GM23248 (cell line): ENCODE measurements around the gene FSD1L. TPM values are rescaled to one million over a fixed set of nuclear protein-coding genes. Genes with fewer than 3 reads are reported as not detected.
A peak's percentile ranks its signal among the peaks of the same experiment; 100 is the strongest.
"Not testable (repeated sequence)": the region's sequence is repeated elsewhere in the genome, so short reads cannot be mapped to it uniquely, and the experiment has no call there.

Experiments used
- DNase-seq: peaks from one replicate; pipeline ENCODE4 v3.0.0-alpha.2; 2015
- H2AFZ ChIP-seq: fragments of 200-600 bp; sonication (generic); 2 replicates; pipeline ENCODE4 v1.6.1; 2016; ENCODE audit warnings: antibody characterized with exemption
- H3F3A ChIP-seq: fragments of 200-600 bp; sonication (generic); 2 replicates; pipeline ENCODE4 v1.6.1; 2016; ENCODE audit warnings: mild to moderate bottlenecking, antibody characterized with exemption, mixed run types; ENCODE audit not compliant: insufficient read depth
- H3K27ac ChIP-seq: fragments of 200-600 bp; sonication (generic); 2 replicates; pipeline ENCODE4 v1.5.1; 2016; ENCODE audit warnings: mild to moderate bottlenecking
- H3K27me3 ChIP-seq: fragments of 200-600 bp; sonication (generic); replicated peaks from 2 replicates; pipeline ENCODE4 v1.6.1; 2016; ENCODE audit warnings: mild to moderate bottlenecking; ENCODE audit not compliant: insufficient read depth
- H3K36me3 ChIP-seq: fragments of 200-600 bp; sonication (generic); 2 replicates; pipeline ENCODE4 v1.6.1; 2016; ENCODE audit warnings: low read depth, mild to moderate bottlenecking
- H3K4me1 ChIP-seq: fragments of 200-600 bp; sonication (generic); 2 replicates; pipeline ENCODE4 v1.6.1; 2016; ENCODE audit warnings: mild to moderate bottlenecking; ENCODE audit not compliant: insufficient read depth
- H3K4me2 ChIP-seq: fragments of 200-600 bp; sonication (generic); one replicate; pipeline ENCODE4 v1.6.1; 2016; ENCODE audit warnings: mild to moderate bottlenecking; ENCODE audit not compliant: unreplicated experiment
- H3K4me3 ChIP-seq: fragments of 200-600 bp; sonication (generic); 2 replicates; pipeline ENCODE4 v1.5.1; 2016; ENCODE audit warnings: mild to moderate bottlenecking
- H3K79me2 ChIP-seq: fragments of 200-600 bp; sonication (generic); 2 replicates; pipeline ENCODE4 v1.6.1; 2016; ENCODE audit warnings: mild to moderate bottlenecking; ENCODE audit not compliant: insufficient read depth
- H3K9ac ChIP-seq: fragments of 200-600 bp; sonication (generic); 2 replicates; pipeline ENCODE4 v1.6.1; 2016; ENCODE audit warnings: mild to moderate bottlenecking
- H3K9me2 ChIP-seq: fragments of 200-600 bp; sonication (generic); 2 replicates; pipeline ENCODE4 v1.6.1; 2016; ENCODE audit warnings: mixed run types, mild to moderate bottlenecking, moderate library complexity; ENCODE audit not compliant: insufficient read depth
- H3K9me3 ChIP-seq: fragments of 200-600 bp; sonication (generic); one replicate; pipeline ENCODE4 v1.6.1; 2017; ENCODE audit warnings: low read depth
- H4K20me1 ChIP-seq: fragments of 200-600 bp; sonication (generic); 2 replicates; pipeline ENCODE4 v1.6.0; 2016; ENCODE audit not compliant: insufficient read depth
- EZH2 ChIP-seq: fragments of 200-600 bp; sonication (generic); IDR thresholded peaks from 2 replicates; pipeline ENCODE4 v1.6.1; 2018; ENCODE audit warnings: antibody characterized with exemption, mild to moderate bottlenecking; ENCODE audit not compliant: insufficient read depth, poor library complexity, severe bottlenecking
- EZH2phosphoT487 ChIP-seq: fragments of 200-600 bp; sonication (generic); IDR thresholded peaks from 2 replicates; pipeline ENCODE4 v1.6.1; 2018; ENCODE audit warnings: antibody characterized with exemption, moderate library complexity, mild to moderate bottlenecking, low read depth; ENCODE audit not compliant: insufficient read depth
- WGBS, 2 experiments: methylation state at CpG; one replicate each; pipeline ENCODE4 v1.1.6; 2015 to 2017; ENCODE audit warnings: low lambda C conversion rate in 2 of 2, low coverage in 1 of 2; ENCODE audit errors: missing lambda C conversion rate in 2 of 2; 5-methylcytosine and 5-hydroxymethylcytosine counted together
- in situ Hi-C: fragments of 300-500 bp; cut with MboI; formaldehyde crosslinking; loops from 2 replicates; pipeline ENCODE4 v1.15.0; 2020
- polyA plus RNA-seq: library from polyadenylated mRNA; unstranded; fragments of >200 nt; fragmentation: Nextera tagmentation; extraction: Ambion mirVana; gene quantifications from 2 replicates; pipeline ENCODE4 v1.2.1, GENCODE V29; 2016
- total RNA-seq: library from RNA; depleted of rRNA; stranded (reverse); fragments of >200 nt; shearing (Covaris generic); gene quantifications from 2 replicates; pipeline ENCODE4 v1.2.3, GENCODE V29; 2014

Gene FSD1L
- total and polyA plus RNA-seq, 2 experiments from 2014 or later: 2.7 TPM

DNA sequence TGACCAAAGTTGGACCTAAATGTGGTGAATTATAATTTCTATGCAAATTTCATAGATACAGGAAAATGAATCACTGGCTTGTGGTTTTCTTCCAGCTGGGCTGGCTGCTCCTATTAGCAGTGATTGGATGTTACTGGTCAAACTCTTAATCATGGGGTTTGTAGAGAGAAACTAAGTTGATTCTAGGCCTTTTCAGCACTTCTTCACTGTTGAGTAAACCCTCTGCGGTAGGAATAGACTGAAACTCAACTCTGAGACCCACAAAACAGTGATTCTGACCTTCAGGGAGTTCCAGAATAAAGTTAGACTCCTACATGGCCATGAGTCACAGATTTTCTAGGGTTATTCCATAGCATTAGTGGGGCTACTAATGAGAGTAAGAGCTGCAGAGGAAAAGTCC, 62.2 kb downstream of the FSD1L start:
- H3K9me2 ChIP-seq: no peaks in the 10 kb centered on the region
- H3K4me1 ChIP-seq: peaks cover 25% of the 10 kb centered on the region
- H2AFZ ChIP-seq: no peak overlapping the region
- TF ChIP-seq EZH2phosphoT487 (no peak), EZH2 (no peak)
- in situ Hi-C loops: no loop called here
- no peaks in the 10 kb centered on the region; the same call in 1 of the 2 replicates for H4K20me1 ChIP-seq
- peaks cover 17% of the 10 kb centered on the region for H3K36me3 ChIP-seq
- H3K4me3 ChIP-seq: no peak overlapping the region
- H3F3A ChIP-seq: peaks cover 32% of the 10 kb centered on the region
- H3K79me2 ChIP-seq: peaks cover 8% of the 10 kb centered on the region
- peak overlapping the region; percentile 47 for H3K27ac ChIP-seq
- peak overlapping the region; percentile 18 for H3K4me2 ChIP-seq
- H3K9ac ChIP-seq: no peak overlapping the region
- WGBS, 2 experiments: 25 to 28% methylated on average over 1 of the region's 1 CpG
- peak; percentile 80 for DNase-seq
- no peaks in the 10 kb centered on the region for H3K27me3 ChIP-seq
- H3K9me3 ChIP-seq: no peaks in the 10 kb centered on the region

DNA sequence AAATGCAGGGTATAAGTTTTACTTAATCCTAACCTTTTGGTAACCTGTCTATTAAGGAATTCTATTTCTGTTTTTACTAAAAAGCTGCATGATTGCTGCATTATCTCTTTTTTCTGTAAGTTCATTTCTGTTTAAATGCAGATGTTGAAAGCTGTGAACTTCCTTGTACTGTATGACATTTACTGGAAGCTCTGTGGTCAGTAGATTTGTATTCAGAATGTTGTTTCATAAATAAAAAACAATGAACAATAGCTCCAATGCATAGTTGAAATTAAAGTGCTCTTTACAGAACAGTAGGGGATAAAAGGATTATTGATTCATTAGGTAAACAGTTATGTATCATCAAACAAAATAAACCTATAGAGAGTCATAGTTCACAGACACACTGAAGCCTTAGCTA, 63.6 kb downstream of the FSD1L start:
- Histone ChIP-seq H3K27me3 (no peaks in the 10 kb centered on the region), H2AFZ (no peak overlapping the region), H4K20me1 (no peaks in the 10 kb centered on the region; the same call in 1 of the 2 replicates), H3K4me1 (peaks cover 25% of the 10 kb centered on the region), H3F3A (peaks cover 32% of the 10 kb centered on the region), H3K79me2 (no peaks in the 10 kb centered on the region), H3K4me3 (no peak overlapping the region), H3K36me3 (peaks cover 17% of the 10 kb centered on the region), H3K4me2 (no peak overlapping the region), H3K9me3 (no peaks in the 10 kb centered on the region), H3K9me2 (no peaks in the 10 kb centered on the region), H3K27ac (no peak overlapping the region), H3K9ac (no peak overlapping the region)
- no peak for TF ChIP-seq EZH2phosphoT487
- no peak for TF ChIP-seq EZH2
- in situ Hi-C loops: no loop called here
- no peak for DNase-seq

DNA sequence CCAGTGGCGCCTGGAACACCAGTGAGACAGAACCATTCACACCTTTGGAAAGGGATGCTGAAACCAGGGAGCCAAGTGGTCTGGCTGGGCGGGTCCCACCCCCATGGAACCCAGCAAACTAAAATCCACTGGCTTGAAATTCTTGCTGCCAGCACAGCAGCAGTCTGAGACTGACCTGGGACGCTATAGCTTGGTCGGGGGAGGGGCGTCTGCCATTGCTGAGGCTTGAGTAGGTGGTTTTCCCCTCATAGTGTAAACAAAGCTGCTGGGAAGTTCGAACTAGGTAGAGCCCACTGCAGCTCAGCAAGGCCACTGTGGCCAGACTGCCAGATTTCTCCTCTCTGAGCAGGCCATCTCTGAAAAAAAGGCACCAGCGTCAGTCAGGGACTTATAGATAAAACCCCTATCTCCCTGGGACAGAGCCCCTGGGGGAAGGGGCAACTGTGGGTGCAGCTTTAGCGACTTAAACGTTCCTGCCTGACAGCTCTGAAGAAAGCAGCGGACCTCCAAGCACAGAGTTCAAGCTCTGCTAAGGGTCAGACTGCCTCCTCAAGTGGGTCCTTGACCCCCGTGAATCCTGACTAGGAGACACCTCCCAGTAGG, 68.1 kb downstream of the FSD1L start:
- TF ChIP-seq EZH2 (no peak), EZH2phosphoT487 (no peak)
- Histone ChIP-seq H3K27me3 (no peaks in the 10 kb centered on the region), H4K20me1 (no peaks in the 10 kb centered on the region; the same call in 1 of the 2 replicates), H3K36me3 (peaks cover 19% of the 10 kb centered on the region), H3K4me3 (no peak overlapping the region), H3K4me2 (no peak overlapping the region), H3K27ac (no peak overlapping the region), H3K9me2 (no peaks in the 10 kb centered on the region), H3K9me3 (no peaks in the 10 kb centered on the region), H3F3A (peaks cover 11% of the 10 kb centered on the region), H3K9ac (no peak overlapping the region), H2AFZ (no peak overlapping the region), H3K79me2 (no peaks in the 10 kb centered on the region), H3K4me1 (peaks cover 6% of the 10 kb centered on the region; the same call in 1 of the 2 replicates)
- DNase-seq: no peak
- WGBS, 2 experiments: 96 to 98% methylated on average over 11 of the region's 11 CpGs
- in situ Hi-C loops: no loop called here

DNA sequence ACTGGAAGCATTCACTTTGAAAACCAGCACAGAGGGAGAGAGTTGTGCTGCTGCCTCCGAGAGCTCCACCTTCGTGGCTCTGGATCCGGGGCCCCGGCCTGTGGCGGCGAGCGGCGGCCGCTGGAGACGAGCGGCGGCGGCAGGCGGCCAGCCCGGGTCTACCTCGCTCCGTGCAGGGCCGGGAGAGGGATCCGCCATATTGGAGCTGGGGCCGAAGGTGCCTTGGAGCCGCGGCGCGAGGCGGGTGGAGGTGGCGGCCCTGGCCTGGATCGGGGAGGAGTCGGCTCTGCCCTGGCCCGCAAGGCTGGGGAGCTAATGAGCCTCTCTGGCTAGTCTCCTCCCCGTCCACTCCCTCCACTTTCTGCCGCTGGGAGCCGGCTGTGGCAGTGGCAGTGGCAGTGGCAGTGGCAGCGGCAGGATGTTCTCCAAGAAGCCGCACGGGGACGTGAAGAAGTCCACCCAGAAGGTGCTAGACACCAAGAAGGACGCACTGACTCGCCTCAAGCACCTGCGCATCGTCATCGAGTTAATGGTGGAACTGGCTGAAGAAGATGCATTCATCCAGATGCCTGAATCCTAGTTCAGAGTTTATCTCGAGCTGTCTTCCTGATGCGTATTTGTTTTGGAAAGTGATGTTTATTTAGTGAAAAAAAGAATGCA, 72.0 kb downstream of the FSD1L start:
- H3K9ac ChIP-seq: 0 out of 2 replicates have a peak overlapping the region, but pooled peaks have one; percentile 40
- 92 to 99% methylated on average over 33 to 43 of the region's 43 CpGs for WGBS, 2 experiments
- H3K9me3 ChIP-seq, H3K4me1 ChIP-seq, H3K27me3 ChIP-seq, H3K27ac ChIP-seq, H3F3A ChIP-seq, H2AFZ ChIP-seq, H3K4me3 ChIP-seq, H3K36me3 ChIP-seq, H4K20me1 ChIP-seq, H3K9me2 ChIP-seq, in situ Hi-C loops, H3K4me2 ChIP-seq, H3K79me2 ChIP-seq: not testable (repeated sequence)
- peak; percentile 25 for DNase-seq

GRCh38 chr9:105520992-105521391, 73.2 kb downstream of the FSD1L start:
- H3K4me2 ChIP-seq, H3K36me3 ChIP-seq, H3K9me3 ChIP-seq, H3K9ac ChIP-seq, H3K27me3 ChIP-seq, H3K4me1 ChIP-seq, H3K9me2 ChIP-seq, H3F3A ChIP-seq, H3K79me2 ChIP-seq, DNase-seq, H3K27ac ChIP-seq, H3K4me3 ChIP-seq, in situ Hi-C loops, H4K20me1 ChIP-seq, H2AFZ ChIP-seq: not testable (repeated sequence)
- WGBS, 2 experiments: 97 to 99% methylated on average over 6 of the region's 6 CpGs

- H3K4me1 ChIP-seq, H3K4me2 ChIP-seq, H3K9ac ChIP-seq, DNase-seq, H3K36me3 ChIP-seq, H3K9me3 ChIP-seq, H3K9me2 ChIP-seq, H3K4me3 ChIP-seq, H3K79me2 ChIP-seq, H3K27me3 ChIP-seq, in situ Hi-C loops, H4K20me1 ChIP-seq, H3F3A ChIP-seq, H2AFZ ChIP-seq, H3K27ac ChIP-seq: not testable (repeated sequence)
- WGBS, 2 experiments: 97 to 99% methylated on average over 10 of the region's 10 CpGs
These were observed 75.0 kb downstream of the FSD1L start for GRCh38 chr9:105522618-105523385.
